HEK293 (cell line): Measurements from ENCODE around the gene BCOR.

ENCODE experiments used
- BCL11A ChIP-seq: fragments of 450-650 bp; formaldehyde crosslinking; IDR thresholded peaks from 2 replicates; pipeline ENCODE4 v1.5.1; 2016; ENCODE audit warnings: low read depth, missing biosample characterization, missing genetic modification characterization
- GLI4 ChIP-seq: fragments of 450-650 bp; formaldehyde crosslinking; IDR thresholded peaks from 2 replicates; pipeline ENCODE4 v1.5.1; 2016; ENCODE audit warnings: missing biosample characterization, missing genetic modification characterization
- GLIS1 ChIP-seq: fragments of 450-650 bp; formaldehyde crosslinking; IDR thresholded peaks from 2 replicates; pipeline ENCODE4 v1.5.1; 2016; ENCODE audit warnings: missing biosample characterization, missing genetic modification characterization
- GLIS2 ChIP-seq: fragments of 450-650 bp; formaldehyde crosslinking; IDR thresholded peaks from 2 replicates; pipeline ENCODE4 v1.5.1; 2016; ENCODE audit warnings: missing biosample characterization, missing genetic modification characterization
- INSM2 ChIP-seq: fragments of 450-650 bp; formaldehyde crosslinking; IDR thresholded peaks from 2 replicates; pipeline ENCODE4 v1.5.1; 2016; ENCODE audit warnings: missing biosample characterization, missing genetic modification characterization
- OVOL3 ChIP-seq: fragments of 450-650 bp; formaldehyde crosslinking; IDR thresholded peaks from 2 replicates; pipeline ENCODE4 v1.5.1; 2016; ENCODE audit warnings: missing biosample characterization, missing genetic modification characterization
- PRDM4 ChIP-seq: fragments of 450-650 bp; formaldehyde crosslinking; IDR thresholded peaks from 2 replicates; pipeline ENCODE4 v1.5.1; 2017; ENCODE audit warnings: missing biosample characterization, missing genetic modification characterization
- TCF7L2 ChIP-seq: IDR thresholded peaks from 2 replicates; pipeline ENCODE4 v1.6.1; 2011; ENCODE audit warnings: low read depth, mild to moderate bottlenecking, inconsistent platforms, low read length, moderate library complexity, borderline replicate concordance
- ZBTB10 ChIP-seq: fragments of 450-650 bp; formaldehyde crosslinking; IDR thresholded peaks from 2 replicates; pipeline ENCODE4 v1.5.1; 2016; ENCODE audit warnings: missing biosample characterization, missing genetic modification characterization
- ZBTB26 ChIP-seq: fragments of 450-650 bp; formaldehyde crosslinking; optimal IDR thresholded peaks from 2 replicates; pipeline ENCODE3; 2016; ENCODE audit warnings: missing biosample characterization, mild to moderate bottlenecking, missing genetic modification characterization
- ZEB2 ChIP-seq: fragments of 450-650 bp; formaldehyde crosslinking; IDR thresholded peaks from 2 replicates; pipeline ENCODE4 v1.5.1; 2016; ENCODE audit warnings: missing biosample characterization, missing genetic modification characterization
- ZFP69B ChIP-seq: fragments of 450-650 bp; formaldehyde crosslinking; IDR thresholded peaks from 2 replicates; pipeline ENCODE4 v1.5.1; 2016; ENCODE audit warnings: missing biosample characterization, missing genetic modification characterization
- ZNF155 ChIP-seq: fragments of 450-650 bp; formaldehyde crosslinking; IDR thresholded peaks from 2 replicates; pipeline ENCODE4 v1.5.1; 2016; ENCODE audit warnings: missing biosample characterization, missing genetic modification characterization
- ZNF211 ChIP-seq: fragments of 450-650 bp; formaldehyde crosslinking; IDR thresholded peaks from 2 replicates; pipeline ENCODE4 v1.5.1; 2016; ENCODE audit warnings: low read depth, missing biosample characterization, missing genetic modification characterization
- ZNF221 ChIP-seq: fragments of 450-650 bp; formaldehyde crosslinking; IDR thresholded peaks from 2 replicates; pipeline ENCODE4 v1.5.1; 2017; ENCODE audit warnings: missing biosample characterization, missing genetic modification characterization, borderline replicate concordance
- ZNF341 ChIP-seq: fragments of 450-650 bp; formaldehyde crosslinking; IDR thresholded peaks from 2 replicates; pipeline ENCODE4; 2016; ENCODE audit warnings: low read depth, missing biosample characterization, missing genetic modification characterization
- ZNF404 ChIP-seq: fragments of 450-650 bp; formaldehyde crosslinking; IDR thresholded peaks from 2 replicates; pipeline ENCODE4 v1.5.1; 2017; ENCODE audit warnings: missing biosample characterization, missing genetic modification characterization
- ZNF426 ChIP-seq: fragments of 450-650 bp; formaldehyde crosslinking; IDR thresholded peaks from 2 replicates; pipeline ENCODE4 v1.5.1; 2017; ENCODE audit warnings: missing biosample characterization, missing genetic modification characterization, mild to moderate bottlenecking, inconsistent platforms, moderate library complexity
- ZNF433 ChIP-seq: fragments of 450-650 bp; formaldehyde crosslinking; IDR thresholded peaks from 2 replicates; pipeline ENCODE4 v1.5.1; 2016; ENCODE audit warnings: missing biosample characterization, missing genetic modification characterization, low read depth
- ZNF510 ChIP-seq: fragments of 450-650 bp; formaldehyde crosslinking; IDR thresholded peaks from 2 replicates; pipeline ENCODE4 v1.5.1; 2018; ENCODE audit warnings: mild to moderate bottlenecking, missing genetic modification characterization, missing biosample characterization; ENCODE audit not compliant: insufficient replicate concordance
- ZNF596 ChIP-seq: fragments of 450-650 bp; IDR thresholded peaks from 2 replicates; pipeline ENCODE4 v1.5.0; 2018; ENCODE audit warnings: missing biosample characterization, mild to moderate bottlenecking, missing genetic modification characterization, moderate library complexity
- ZNF660 ChIP-seq: fragments of 450-650 bp; IDR thresholded peaks from 2 replicates; pipeline ENCODE4 v1.5.1; 2018; ENCODE audit warnings: missing biosample characterization, mild to moderate bottlenecking, missing genetic modification characterization
- ZNF701 ChIP-seq: fragments of 450-650 bp; formaldehyde crosslinking; IDR thresholded peaks from 2 replicates; pipeline ENCODE4 v1.5.1; 2016; ENCODE audit warnings: missing biosample characterization, missing genetic modification characterization
- ZNF704 ChIP-seq: fragments of 450-650 bp; formaldehyde crosslinking; IDR thresholded peaks from 2 replicates; pipeline ENCODE4 v1.5.1; 2016; ENCODE audit warnings: missing biosample characterization, missing genetic modification characterization
- ZNF707 ChIP-seq: fragments of 450-650 bp; formaldehyde crosslinking; IDR thresholded peaks from 2 replicates; pipeline ENCODE4 v1.5.1; 2016; ENCODE audit warnings: missing biosample characterization, missing genetic modification characterization
- ZSCAN30 ChIP-seq: fragments of 450-650 bp; IDR thresholded peaks from 2 replicates; pipeline ENCODE4 v1.5.1; 2018; ENCODE audit warnings: missing biosample characterization, mild to moderate bottlenecking, missing genetic modification characterization, moderate library complexity
- TF ChIP-seq, protein P1 (sequence below): fragments of 450-650 bp; formaldehyde crosslinking; IDR thresholded peaks from 2 replicates; pipeline ENCODE4 v1.5.1; 2016; ENCODE audit warnings: missing biosample characterization, missing genetic modification characterization

The BCOR gene

DNA sequence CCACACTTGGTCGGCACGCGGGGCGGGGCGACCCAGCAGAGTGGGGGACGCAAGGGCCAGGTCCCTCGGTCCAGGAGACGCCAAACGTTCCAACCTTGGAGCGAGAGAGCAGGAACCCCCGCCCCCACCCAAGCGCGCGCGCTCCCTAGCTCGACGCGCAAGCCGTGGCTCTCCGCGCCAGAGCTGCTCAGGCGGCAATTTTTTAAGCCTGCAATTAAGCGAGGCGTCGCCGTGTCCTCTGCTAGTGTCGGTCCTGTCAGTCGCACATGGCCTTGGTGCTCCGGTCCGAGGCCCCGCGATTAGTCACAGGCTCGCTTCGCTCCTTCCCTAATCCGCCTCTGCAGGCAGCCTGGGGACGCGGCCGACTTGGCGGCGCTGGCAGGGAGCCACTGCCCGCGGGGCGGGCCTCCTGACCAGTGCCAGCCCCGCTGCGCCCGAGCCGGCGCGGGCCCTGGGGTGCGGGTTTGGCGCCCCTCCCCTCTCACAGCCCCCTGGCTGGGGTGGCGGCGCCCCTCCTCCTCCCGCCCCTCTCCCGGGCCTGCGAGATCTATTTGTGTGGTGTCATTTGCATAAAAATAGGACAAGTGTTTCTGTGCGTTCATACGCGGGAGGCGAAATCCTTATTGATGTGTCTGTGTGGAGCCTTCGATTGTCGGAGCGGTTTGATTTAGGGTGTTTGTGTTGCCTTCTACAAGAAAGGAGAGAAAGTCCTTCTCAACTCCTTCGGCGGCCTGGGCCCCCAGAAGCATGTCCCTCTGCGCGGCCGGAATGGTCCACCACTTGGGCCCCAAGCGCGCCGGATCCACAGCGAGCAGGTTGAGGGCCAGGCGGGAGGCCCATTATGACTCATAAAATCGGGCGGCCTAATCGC, 9.8 kb upstream of the BCOR start (continued):
- peak; percentile 31 for TF ChIP-seq PRDM4
- peak; percentile 57; the same call in 1 of the 2 replicates for TF ChIP-seq TCF7L2
- no peak for TF ChIP-seq ZNF704 (tag by site-specific recombination)
- no peak; the same call in 1 of the 2 replicates for TF ChIP-seq ZNF341
- 0 out of 2 replicates have a peak, but pooled peaks have one; percentile 37 for TF ChIP-seq BCL11A (tag by site-specific recombination)
- TF ChIP-seq OVOL3 (tag by site-specific recombination): no peak
- TF ChIP-seq ZNF596 (tag by site-specific recombination): peak; percentile 36; the same call in 1 of the 2 replicates
- no peak for TF ChIP-seq ZNF221 (tag by site-specific recombination)
- peak; percentile 33 for TF ChIP-seq ZBTB26 (tag by site-specific recombination)
- no peak for TF ChIP-seq ZNF707 (tag by site-specific recombination)
- no peak for TF ChIP-seq ZNF510
- TF ChIP-seq ZNF660: no peak
- TF ChIP-seq ZSCAN30 (tag by site-specific recombination): 0 out of 2 replicates have a peak, but pooled peaks have one; percentile 59
- peak; percentile 52; the same call in 1 of the 2 replicates for TF ChIP-seq ZFP69B
- TF ChIP-seq GLIS2 (tag by site-specific recombination): peak; percentile 78
- no peak for TF ChIP-seq ZEB2 (tag by site-specific recombination)
- TF ChIP-seq ZNF155 (tag by site-specific recombination): no peak
- TF ChIP-seq, protein P1, sequence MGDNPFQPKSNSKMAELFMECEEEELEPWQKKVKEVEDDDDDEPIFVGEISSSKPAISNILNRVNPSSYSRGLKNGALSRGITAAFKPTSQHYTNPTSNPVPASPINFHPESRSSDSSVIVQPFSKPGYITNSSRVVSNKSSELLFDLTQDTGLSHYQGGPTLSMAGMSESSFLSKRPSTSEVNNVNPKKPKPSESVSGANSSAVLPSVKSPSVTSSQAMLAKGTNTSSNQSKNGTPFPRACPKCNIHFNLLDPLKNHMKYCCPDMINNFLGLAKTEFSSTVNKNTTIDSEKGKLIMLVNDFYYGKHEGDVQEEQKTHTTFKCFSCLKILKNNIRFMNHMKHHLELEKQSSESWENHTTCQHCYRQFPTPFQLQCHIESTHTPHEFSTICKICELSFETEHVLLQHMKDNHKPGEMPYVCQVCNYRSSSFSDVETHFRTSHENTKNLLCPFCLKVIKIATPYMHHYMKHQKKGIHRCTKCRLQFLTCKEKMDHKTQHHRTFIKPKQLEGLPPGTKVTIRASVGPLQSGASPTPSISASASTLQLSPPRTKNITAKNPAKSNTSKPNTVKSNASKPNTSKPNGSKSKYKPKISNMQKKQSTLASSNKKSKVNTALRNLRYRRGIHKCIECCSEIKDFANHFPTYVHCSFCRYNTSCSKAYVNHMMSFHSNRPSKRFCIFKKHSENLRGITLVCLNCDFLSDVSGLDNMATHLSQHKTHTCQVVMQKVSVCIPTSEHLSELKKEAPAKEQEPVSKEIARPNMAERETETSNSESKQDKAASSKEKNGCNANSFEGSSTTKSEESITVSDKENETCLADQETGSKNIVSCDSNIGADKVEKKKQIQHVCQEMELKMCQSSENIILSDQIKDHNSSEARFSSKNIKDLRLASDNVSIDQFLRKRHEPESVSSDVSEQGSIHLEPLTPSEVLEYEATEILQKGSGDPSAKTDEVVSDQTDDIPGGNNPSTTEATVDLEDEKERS: no peak; the same call in 1 of the 2 replicates
- TF ChIP-seq ZNF404 (tag by site-specific recombination): no peak
- TF ChIP-seq ZBTB10 (tag by site-specific recombination): peak; percentile 26; the same call in 1 of the 2 replicates
- TF ChIP-seq GLI4 (tag by site-specific recombination): no peak
- TF ChIP-seq ZNF701 (tag by site-specific recombination): no peak
- peak; percentile 63 for TF ChIP-seq GLIS1 (tag by site-specific recombination)
- no peak for TF ChIP-seq ZNF426 (tag by site-specific recombination)
- no peak for TF ChIP-seq ZNF211 (tag by site-specific recombination)
- no peak for TF ChIP-seq INSM2 (tag by site-specific recombination)
- TF ChIP-seq ZNF433 (tag by site-specific recombination): no peak
